Measurements from ENCODE around the gene HCN1.

The HCN1 gene

GRCh38 chr5:45696206-45696836, at the start of gene HCN1:
HCN1 (minus strand) TSS chr5:45696380.
- DNase-seq = no peak

GRCh38 chr5:45741110-45741509, 44.9 kb upstream of the HCN1 start:
- DNase-seq = no peak

DNA sequence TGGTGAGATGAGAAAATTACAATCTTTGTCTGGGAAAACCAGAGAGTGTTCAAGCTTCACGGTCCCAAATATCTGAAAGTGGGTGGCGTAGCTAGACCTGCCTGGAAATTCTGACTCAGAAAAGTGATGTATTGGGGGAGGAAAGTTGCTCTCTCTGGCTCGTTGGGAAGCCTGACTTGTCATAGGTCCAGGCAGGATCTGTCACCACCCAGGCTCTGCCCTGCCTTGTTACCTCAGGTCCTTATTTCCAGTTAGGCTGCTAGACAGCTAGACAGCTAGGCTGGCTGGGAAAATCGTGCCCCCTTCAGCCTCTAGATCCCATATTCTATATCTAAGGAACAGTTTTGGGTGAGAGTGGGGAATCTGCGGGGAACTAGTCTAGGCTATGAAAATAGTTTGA, 41.0 kb upstream of the HCN1 start:
- no peak for DNase-seq

GRCh38 chr5:45725537-45725936, 29.4 kb upstream of the HCN1 start:
- DNase-seq = no peak

DNA sequence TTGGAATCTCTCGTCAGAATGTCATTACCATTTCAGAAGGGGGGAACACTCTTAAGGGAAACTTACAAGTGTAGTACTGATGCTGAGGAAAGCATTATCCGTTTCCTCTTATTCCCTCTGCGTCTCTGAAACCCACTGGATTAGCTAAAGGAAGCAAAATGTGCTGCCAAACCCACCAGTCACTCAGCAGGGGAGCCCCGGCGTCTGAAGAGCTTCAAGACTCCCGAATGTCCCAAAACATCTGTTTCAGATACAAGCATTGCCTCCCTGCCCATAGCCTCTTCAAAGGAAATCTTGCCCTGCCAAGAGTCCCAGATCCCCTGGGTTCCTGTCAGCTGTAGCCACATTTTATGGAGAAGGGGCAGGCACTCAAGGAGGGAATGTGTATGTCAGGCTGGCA, 1.0 kb upstream of the HCN1 start:
- no peak for DNase-seq

- DNase-seq = no peak
Observed at GRCh38 chr5:45695804-45696156, 400 bp downstream of the HCN1 start.

DNA sequence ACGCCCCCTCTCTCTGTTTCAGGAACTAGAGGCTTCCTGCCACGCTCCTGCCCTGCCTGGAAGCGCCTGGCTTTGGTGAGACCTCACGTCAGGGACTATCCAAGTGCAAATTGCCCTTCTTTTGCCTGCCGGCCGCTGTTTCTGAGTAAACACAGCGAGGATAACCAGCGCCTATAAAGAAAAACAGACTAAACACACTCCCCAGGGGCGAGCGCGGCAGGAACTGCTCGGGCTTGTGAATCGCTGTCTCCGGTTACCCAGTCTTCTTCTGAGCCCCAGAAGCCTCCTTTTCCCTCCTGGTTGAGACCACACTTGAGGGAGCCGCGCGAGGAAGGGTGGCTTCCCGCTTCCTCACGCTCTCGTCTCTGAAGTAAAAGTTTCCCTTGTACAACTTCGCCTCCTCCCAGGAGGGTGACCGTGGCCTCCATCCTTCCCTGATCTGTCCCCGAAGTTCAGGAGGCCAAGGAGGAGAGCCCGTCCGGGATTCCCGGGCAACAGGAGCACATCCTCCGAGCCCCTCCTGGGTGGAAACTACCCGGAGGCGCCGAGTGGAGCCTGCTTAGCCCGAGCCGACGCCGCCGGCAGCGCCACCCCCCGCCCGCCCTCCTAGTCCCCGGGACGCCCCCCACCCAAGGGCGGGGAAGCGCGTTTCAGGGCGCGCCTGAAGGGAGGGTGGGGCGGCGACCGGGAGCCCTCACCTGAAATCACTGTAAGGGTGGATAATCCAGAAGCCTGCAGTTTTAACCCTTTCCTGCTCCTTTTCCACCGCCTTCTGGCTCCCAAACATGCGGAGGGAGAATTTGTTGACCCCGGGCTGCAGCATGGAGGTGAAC, 993 bp downstream of the HCN1 start:
- DNase-seq = no peak

DNA sequence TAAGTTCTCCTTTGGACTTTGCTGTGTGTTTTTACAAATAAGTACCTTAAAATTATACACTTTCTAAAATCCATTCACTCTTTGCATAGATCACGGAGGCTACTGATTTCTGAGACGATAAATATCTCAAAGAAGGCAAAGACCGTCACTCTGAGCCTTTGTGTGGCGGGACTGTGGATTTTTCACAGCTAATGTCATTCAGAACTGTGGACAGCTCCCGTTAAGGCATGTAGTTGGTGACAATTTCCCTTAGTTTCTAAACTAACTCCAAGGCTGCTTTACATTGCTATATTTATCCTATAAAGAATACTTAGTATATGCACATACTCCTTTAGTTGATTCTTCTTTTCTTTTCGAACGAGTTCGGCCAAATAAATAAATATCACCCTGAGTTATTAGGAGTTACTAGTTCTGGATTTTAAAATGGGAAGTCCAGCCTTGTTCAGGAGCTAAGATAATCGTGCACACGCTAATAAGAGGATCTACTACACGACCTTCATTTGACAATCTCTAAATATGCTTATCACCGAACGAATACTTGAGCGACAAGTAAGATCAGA, 1.8 kb downstream of the HCN1 start:
- no peak for DNase-seq

GRCh38 chr5:45692481-45692880, 3.7 kb downstream of the HCN1 start:
- no peak for DNase-seq

DNA sequence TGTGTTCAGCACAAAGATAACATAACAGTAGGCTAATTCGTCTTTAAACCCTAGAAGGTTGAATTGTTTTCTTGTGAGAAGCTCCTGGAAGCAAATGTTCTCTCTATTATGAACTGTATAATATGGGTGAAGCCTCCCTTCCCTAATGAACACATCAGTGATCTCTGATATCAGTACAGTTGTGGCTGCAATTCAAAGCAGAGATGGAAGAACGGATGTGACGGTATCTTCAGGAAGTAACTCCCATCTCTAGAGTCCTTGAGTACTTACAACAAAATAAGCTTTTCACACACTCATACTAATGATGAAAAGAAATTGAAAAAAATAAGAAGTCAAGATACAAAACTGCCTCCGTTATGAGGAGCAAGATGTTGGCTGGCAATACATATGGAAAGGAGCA, 4.5 kb downstream of the HCN1 start:
- no peak for DNase-seq

DNA sequence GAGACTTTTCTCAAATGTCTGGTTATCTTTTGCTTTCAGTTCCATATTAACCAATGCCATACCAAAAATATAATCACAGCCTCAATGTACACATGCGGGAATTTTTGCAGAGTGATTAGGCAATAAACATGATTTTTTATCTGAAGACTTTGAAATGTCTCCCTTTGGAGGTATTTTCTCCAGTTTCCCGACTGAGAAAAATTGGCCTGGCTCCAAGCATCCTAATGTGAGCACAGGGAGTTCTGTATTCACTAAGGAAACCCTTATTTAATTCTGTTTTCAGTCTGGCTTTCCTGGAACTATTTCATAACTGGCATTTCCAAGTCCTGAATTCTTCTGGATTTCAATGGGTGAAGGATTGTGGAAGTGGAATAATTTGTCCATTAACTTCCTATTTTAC, 8.5 kb downstream of the HCN1 start:
- DNase-seq = no peak

- DNase-seq = no peak
Observed at GRCh38 chr5:45686620-45687019, 9.6 kb downstream of the HCN1 start.

DNA sequence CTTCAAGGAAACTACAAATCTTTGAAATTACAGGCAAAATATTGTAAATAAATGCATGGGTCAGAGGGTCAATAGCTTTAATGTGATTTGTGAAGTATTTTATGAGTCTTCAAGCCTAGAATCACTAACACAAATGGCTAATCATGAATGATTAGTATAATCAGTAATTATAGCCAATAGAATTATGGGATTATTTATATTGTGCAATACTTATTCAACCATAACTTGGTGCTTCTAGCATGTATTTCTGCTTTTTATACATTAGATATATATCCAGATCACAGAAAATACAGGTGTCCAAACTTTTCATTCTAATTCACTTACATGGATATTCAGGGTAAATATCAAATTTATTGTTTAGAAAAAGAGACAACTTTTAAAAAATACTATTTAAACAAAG, 12.1 kb downstream of the HCN1 start:
- DNase-seq = no peak

DNA sequence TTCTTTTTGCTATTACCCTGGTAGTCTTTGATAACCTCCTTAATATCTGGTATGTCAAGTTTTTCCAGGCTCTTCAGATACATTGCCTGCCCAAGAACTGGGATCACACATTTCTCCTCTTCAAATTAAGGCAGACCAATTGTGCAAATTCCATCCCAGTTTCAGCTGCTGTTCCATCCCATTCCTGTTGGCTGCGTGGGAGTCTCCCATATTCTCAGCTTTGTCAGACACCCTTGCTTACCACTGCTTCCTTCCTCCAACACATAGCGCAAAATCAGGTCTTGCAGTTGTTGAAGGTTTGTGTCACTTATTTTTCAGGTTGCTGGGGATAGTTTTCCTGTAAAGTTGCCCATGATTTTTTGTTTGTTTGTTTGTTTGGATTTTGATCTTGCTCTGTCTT, 15.2 kb downstream of the HCN1 start:
- no peak for DNase-seq

DNA sequence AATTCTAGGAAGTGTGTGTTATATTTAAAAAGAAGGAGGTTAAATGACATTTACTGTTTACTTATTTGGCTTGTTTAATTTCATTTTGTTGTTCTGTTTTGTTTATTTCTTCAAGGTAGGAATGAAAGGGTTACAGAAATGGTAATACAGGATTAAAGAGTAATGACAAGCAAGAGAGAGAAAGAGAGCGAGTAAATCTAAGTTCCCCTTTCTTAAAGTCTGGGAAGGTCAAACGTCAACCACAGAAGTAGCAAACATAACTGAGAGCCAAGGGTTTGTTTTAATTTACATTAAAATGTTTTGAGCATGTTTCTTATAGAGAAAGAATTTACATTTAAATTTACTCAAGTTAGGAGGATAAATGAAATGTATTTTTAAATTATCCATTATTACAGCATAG, 18.7 kb downstream of the HCN1 start:
- no peak for DNase-seq

- DNase-seq = no peak
Observed at GRCh38 chr5:45672271-45672670, 23.9 kb downstream of the HCN1 start.

DNA sequence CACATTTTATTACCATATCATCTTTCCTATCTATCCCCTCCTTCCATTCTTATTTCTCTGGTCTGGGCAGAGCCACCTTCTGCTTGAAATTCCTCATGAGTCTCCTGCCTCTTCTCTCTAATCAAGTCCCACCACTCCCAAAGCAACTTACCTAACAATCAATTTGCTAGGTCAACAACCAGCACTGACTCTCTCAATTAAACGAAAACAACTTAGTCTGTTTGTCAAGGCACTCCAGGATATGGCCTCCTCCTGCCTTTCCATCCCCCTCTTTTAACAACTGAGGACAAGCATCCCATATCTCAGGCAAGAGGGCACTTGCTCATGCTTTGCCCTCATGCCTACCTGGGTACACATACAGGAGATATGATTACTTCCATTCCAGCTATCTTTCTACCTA, 47.4 kb downstream of the HCN1 start:
- no peak for DNase-seq

DNA sequence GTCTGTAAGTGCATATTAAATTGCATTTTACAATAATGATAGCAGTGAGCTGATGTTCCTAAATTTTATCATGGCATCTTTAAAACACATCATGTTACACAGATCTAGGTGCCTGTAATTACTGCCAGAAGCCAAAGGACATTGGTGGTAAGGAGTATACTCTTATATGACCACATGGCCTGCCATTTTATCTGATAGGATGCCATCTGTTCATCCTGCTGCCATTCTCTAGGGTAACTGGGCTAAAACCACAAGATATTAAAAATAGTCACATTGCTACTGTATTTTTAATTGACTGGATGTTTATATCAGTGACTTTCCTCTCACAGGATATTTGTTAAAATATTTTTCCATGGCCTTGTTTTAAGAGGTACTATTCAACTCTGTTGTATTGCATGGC, 53.1 kb downstream of the HCN1 start:
- no peak for DNase-seq

DNA sequence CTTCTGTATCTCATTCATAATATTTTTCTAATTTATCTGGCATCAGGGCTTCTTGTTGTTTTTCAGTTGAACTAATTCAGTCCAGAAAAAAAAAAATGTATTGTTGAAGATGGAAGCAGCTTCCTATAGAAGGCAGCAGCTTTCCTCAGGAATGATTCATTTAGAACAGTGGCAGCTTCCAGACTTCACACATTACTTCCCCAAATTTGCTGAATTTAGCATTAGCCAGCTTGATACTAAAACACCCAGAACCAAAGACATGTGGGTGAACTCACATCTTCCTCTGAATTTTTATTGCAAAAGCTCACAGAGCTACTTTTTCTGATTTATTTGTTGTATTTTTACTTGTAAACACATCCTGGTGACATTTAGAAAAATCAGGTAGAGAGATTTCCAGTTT, 53.8 kb downstream of the HCN1 start:
- no peak for DNase-seq

GRCh38 chr5:45639040-45639439, 57.1 kb downstream of the HCN1 start:
- DNase-seq = peak; percentile 41

GRCh38 chr5:45627076-45627656, 69.0 kb downstream of the HCN1 start:
- no peak for DNase-seq

DNA sequence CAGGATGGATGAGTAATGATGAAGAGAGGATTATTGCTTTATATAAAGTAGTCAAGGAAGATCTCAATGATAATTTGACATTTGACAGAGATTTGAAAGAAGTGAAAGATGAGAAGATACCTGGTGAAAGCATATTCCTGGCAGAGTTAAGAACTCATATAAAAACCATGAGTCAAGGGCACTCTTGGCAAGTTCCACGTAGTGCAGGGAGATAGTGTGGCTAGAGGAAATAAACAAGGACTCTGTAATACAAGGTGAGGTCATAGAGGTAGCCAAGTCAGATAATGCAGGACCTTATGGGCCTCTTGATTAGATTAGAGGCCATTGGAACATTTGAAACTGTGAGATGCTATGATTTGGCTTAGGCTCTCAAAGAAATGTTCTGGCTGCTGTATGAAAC, 72.3 kb downstream of the HCN1 start:
- no peak for DNase-seq

DNA sequence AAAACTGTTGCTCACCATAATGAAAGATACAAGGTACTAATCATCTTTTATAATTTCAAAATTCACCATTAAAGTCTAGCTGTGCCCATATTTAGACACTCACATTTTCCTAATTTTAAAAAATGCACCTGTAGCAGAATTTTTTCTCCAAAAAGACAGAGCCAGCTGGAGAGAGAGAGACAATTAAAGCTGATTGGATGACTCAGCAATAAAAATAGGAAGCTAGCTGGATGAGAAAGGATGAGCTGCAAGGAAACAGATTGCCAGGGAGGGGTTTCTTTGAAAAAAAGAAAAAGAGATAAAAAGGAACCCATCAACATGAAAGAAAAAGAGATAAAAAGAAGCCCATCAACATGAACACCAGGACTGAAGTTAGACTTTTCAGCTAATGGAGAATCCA, 73.8 kb downstream of the HCN1 start:
- DNase-seq = no peak

DNA sequence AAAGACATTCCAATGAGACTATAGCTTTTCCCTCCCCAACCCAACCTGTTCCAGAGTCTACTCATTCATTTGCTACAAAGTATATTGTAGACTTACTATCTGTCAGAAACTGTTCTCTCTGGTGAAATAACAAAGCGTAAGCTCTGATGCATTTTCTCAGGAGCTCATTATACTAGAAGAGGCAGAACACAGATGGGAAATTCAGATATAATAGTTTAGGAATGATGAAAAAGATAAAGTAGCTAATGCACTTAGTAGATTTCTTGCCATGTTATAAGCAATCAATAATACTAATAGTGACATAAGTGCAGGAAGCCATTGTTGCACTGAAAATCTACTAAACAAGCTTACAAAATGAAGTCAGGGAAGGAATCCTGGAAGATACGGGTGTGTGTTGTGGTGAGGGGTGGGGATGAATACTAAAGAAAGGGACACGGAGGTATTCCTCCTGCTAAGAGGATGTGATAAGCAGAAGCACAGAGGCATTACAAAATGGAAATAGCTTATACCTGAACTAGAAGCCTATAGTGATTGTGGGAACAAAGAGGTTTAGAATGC, 78.2 kb downstream of the HCN1 start:
- no peak for DNase-seq

All from NCI-H1105 treated with DMSO at 0.1 percent for 48 hours (cell line).